ENCODE measurements around the gene GNAS.
"Not testable (repeated sequence)": the region's sequence is repeated elsewhere in the genome, so short reads cannot be mapped to it uniquely, and the experiment has no call there.

The GNAS gene

DNA sequence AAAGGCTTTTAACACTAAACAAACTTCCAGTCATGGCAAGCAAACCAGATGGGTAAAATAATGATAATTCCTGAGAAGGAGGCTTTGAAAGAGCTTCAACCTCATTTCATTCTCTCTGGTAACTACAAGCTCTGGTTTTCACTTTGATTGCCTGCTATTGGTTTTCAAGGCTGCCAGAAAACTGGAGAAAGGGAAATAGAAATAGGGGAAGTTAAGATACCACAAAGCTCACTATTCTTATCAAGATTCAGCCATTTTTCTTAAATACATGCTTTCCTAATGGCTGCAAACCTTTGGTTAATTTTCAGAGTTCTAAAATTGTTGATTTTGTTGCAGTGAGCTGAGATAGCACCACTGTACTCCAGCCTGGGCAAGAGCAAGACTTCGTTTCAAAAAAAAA is 86.0 kb downstream of the GNAS start:
- DNase-seq, result no peak

DNA sequence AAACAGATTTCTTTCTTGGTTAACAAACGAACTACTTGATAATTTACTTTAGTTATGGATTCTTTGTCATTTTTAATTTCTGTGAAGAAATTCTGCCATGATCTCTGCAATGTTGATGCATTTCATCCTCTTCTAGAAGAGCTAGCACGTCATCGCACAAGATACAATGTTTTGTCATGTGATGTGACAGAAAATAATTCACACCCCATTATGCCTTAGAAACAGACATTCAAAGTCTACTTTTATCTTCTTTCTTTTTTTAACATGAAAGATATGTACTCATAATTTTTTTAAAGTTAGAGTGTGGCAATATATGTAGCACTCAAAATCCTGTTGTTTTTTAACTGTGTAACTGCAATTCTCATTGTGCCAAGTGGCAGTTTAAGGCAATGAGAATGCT is 89.0 kb downstream of the GNAS start:
- DNase-seq, result no peak

DNA sequence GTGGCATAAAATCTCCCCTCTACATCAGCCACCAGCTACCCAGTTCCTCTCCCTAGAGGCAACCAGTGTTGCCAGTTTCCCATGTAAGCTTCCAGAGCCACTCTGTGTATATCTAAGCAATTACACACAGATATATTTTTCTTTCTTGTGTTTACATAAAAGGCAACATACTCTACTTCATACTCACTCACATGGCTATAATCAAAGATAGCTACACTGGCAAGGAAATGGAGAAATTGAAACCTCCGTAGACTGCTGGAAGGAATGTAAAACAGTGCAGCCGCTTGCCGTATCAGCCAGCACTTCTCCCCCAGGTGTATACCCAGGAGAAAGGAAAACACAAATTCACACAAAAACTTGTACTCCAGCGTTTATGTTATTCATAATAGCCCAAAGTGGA is 90.0 kb downstream of the GNAS start:
- no peak for DNase-seq

DNA sequence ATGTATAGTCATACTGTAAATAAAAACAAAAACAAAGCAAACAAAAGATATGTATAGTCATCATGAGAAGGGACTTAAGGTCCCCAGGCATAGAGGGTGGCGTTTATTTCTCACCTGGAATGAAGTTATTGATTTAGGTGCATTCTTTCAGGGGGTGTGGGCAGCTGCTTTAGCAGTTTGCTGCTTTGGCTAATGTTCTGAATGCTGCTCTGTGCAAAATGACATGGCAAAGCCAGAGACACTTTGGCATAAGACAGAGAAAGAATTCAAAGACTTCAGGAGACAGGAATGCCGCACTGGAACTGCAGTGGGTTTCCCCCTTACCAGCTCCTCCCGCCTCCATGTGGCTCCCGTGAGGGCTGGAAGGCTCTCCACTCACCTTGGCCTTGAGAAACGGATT is 92.1 kb downstream of the GNAS start:
- DNase-seq, result no peak

GRCh38 chr20:58945965-58946631 is 93.6 kb downstream of the GNAS start:
- no peak for DNase-seq

- not testable (repeated sequence) for DNase-seq
Observed at GRCh38 chr20:58947797-58948388, 95.4 kb downstream of the GNAS start.

GRCh38 chr20:58950603-58951002 is 98.1 kb downstream of the GNAS start:
- DNase-seq, result no peak

DNA sequence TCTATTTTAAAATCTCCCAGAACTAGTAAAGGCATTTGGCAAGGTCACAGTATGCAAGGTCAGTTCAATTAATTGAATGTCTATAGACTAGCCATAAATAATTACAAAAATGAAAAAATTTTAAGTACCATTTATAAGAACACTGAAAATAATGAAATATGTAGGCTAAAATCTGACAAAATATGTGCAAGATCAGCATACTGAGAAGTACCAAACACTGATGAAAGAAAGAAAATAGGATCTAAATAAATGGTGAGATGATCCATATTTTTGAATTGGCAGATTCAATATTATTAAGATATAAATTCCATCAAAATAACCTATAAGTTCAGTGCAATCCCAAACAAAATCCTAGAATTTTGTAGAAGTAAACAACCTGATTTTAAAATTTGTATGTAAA is 100.5 kb downstream of the GNAS start:
- DNase-seq, result no peak

- no peak for DNase-seq
Observed at GRCh38 chr20:58956078-58956477, 103.6 kb downstream of the GNAS start.

GRCh38 chr20:58959652-58960051 is 107.1 kb downstream of the GNAS start:
- no peak for DNase-seq

All from right forelimb (tissue), 1 donor.